GM12878 (cell line): ENCODE data around the gene PLSCR1.

ENCODE experiments used
- EP300 ChIP-seq, 2 experiments: fragments of 150-350 bp in 1 of 2; IDR thresholded peaks; 2 replicates each; pipeline ENCODE4 v1.6.1; 2011 to 2012; ENCODE audit warnings: low read depth in 2 of 2, low read length in 2 of 2, borderline replicate concordance in 1 of 2, improper control_type of control experiment in 1 of 2, inconsistent platforms in 1 of 2; ENCODE audit not compliant: control insufficient read depth in 1 of 2
- POLR2AphosphoS5 ChIP-seq: IDR thresholded peaks from 2 replicates; pipeline ENCODE4 v1.6.1; 2011; ENCODE audit warnings: mild to moderate bottlenecking, low read length, inconsistent platforms

DNA sequence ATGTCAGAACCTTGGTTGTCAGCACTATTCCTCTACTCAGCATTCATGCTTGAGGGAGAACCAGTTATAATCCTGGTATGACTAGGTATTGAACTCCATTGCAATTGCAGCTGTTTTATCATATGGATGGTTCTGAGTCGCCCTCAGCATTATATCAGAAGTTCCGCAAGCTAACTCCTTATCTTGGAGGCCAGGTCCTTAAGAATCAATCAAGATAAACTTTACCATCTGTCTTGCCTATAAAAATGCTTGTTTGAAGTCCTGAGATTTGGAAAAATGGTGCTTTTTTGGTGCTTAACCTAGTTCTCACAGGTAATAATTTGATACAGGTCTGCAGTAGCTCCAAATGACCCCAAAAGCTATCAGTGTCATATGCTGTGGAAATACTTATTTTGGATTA, 16.3 kb upstream of the PLSCR1 start:
- TF ChIP-seq POLR2AphosphoS5 (no peak), EP300 (IDR thresholded peaks at IDR 0.05; ENCODE audit: borderline replicate concordance in 1 of 2, control insufficient read depth in 1 of 2, low read depth in 2 of 2, low read length in 2 of 2) (no peak)
